NCI-H187 (cell line): ENCODE data around the gene TPST1.

Experiments used
- DNase-seq, 2 experiments: peaks; one replicate each; lab custom pipeline; 2025; lab: John Stamatoyannopoulos, UW

TPST1 gene

GRCh38 chr7:66238773-66239466, 33.8 kb downstream of the TPST1 start:
- no peak for DNase-seq

- no peak for DNase-seq
These were observed 34.3 kb downstream of the TPST1 start for GRCh38 chr7:66239467-66239856.

- DNase-seq: no peak
These were observed 39.9 kb downstream of the TPST1 start for GRCh38 chr7:66245008-66245407.

GRCh38 chr7:66246554-66247171, 41.5 kb downstream of the TPST1 start:
- no peak for DNase-seq

- no peak for DNase-seq
These were observed 42.4 kb downstream of the TPST1 start for GRCh38 chr7:66247380-66248078.

- no peak for DNase-seq
These were observed 45.6 kb downstream of the TPST1 start for GRCh38 chr7:66250711-66251110.

- DNase-seq: no peak
These were observed 50.5 kb downstream of the TPST1 start for GRCh38 chr7:66255534-66256100.

GRCh38 chr7:66256281-66256680, 51.1 kb downstream of the TPST1 start:
- no peak for DNase-seq

- no peak for DNase-seq
These were observed 52.3 kb downstream of the TPST1 start for GRCh38 chr7:66257481-66257880.

- DNase-seq: no peak
These were observed 53.3 kb downstream of the TPST1 start for GRCh38 chr7:66258409-66258808.

- no peak for DNase-seq
These were observed 56.8 kb downstream of the TPST1 start for GRCh38 chr7:66261941-66262340.

- DNase-seq: no peak
These were observed 58.8 kb downstream of the TPST1 start for GRCh38 chr7:66263936-66264335.

- no peak for DNase-seq
These were observed 60.4 kb downstream of the TPST1 start for GRCh38 chr7:66265566-66265965.

GRCh38 chr7:66267249-66267648, 62.1 kb downstream of the TPST1 start:
- DNase-seq: no peak

- DNase-seq: no peak
These were observed 64.8 kb downstream of the TPST1 start for GRCh38 chr7:66269978-66270377.

- DNase-seq: no peak
These were observed 67.2 kb downstream of the TPST1 start for GRCh38 chr7:66272321-66272720.

- DNase-seq: no peak
These were observed 71.2 kb downstream of the TPST1 start for GRCh38 chr7:66276363-66276762.

- DNase-seq: no peak
These were observed 72.4 kb downstream of the TPST1 start for GRCh38 chr7:66277492-66277891.

GRCh38 chr7:66279912-66280311, 74.8 kb downstream of the TPST1 start:
- no peak for DNase-seq

GRCh38 chr7:66281678-66282590, 76.8 kb downstream of the TPST1 start:
- DNase-seq: no peak

- no peak for DNase-seq
These were observed 77.4 kb downstream of the TPST1 start for GRCh38 chr7:66282591-66282935.
